H9 (cell line): ENCODE data around the gene ZFYVE28. TPM values are rescaled to one million over a fixed set of nuclear protein-coding genes. Genes with fewer than 3 reads are reported as not detected.

ENCODE experiments used
- DNase-seq: peaks from one replicate; pipeline ENCODE4 v3.0.0-alpha.2; 2017
- H2AFZ ChIP-seq: one replicate; pipeline ENCODE4 v1.6.1; 2013; ENCODE audit warnings: mild to moderate bottlenecking, low read length, control low read depth, moderate library complexity
- H2AK5ac ChIP-seq: 2 replicates; pipeline ENCODE4 v1.6.1; 2013; ENCODE audit warnings: low read length, control low read depth, mixed read lengths; ENCODE audit not compliant: insufficient read length
- H2BK120ac ChIP-seq: one replicate; pipeline ENCODE4 v1.6.1; 2013; ENCODE audit warnings: low read depth, mild to moderate bottlenecking, low read length, control low read depth, inconsistent platforms; ENCODE audit not compliant: poor library complexity, severe bottlenecking
- H2BK12ac ChIP-seq: 2 replicates; pipeline ENCODE4 v1.6.1; 2013; ENCODE audit warnings: low read length, control low read depth, mixed read lengths, low read depth; ENCODE audit not compliant: insufficient read length
- H2BK15ac ChIP-seq: 2 replicates; pipeline ENCODE4 v1.6.1; 2013; ENCODE audit warnings: low read depth, low read length, control low read depth
- H2BK20ac ChIP-seq: one replicate; pipeline ENCODE4 v1.6.1; 2013; ENCODE audit warnings: low read depth, mild to moderate bottlenecking, low read length, control low read depth, inconsistent platforms; ENCODE audit not compliant: poor library complexity, severe bottlenecking
- H2BK5ac ChIP-seq: 2 replicates; pipeline ENCODE4 v1.6.1; 2013; ENCODE audit warnings: low read length, control low read depth, mixed read lengths; ENCODE audit not compliant: insufficient read length
- H3K14ac ChIP-seq: 2 replicates; pipeline ENCODE4 v1.6.1; 2013; ENCODE audit warnings: low read length, control low read depth; ENCODE audit not compliant: insufficient read depth
- H3K18ac ChIP-seq: 2 replicates; pipeline ENCODE4 v1.6.1; 2013; ENCODE audit warnings: low read depth, mild to moderate bottlenecking, mixed read lengths, low read length, control low read depth; ENCODE audit not compliant: insufficient read length
- H3K23ac ChIP-seq: 2 replicates; pipeline ENCODE4 v1.6.1; 2013; ENCODE audit warnings: low read length, control low read depth, mixed read lengths, low read depth; ENCODE audit not compliant: insufficient read length
- H3K23me2 ChIP-seq: 2 replicates; pipeline ENCODE4 v1.6.1; 2013; ENCODE audit warnings: low read depth, mild to moderate bottlenecking, mixed read lengths, low read length, control low read depth; ENCODE audit not compliant: insufficient read length, poor library complexity, severe bottlenecking
- H3K27ac ChIP-seq: 2 replicates; pipeline ENCODE4 v1.5.1; 2013; ENCODE audit warnings: low read length, control low read depth, mixed read lengths, low read depth; ENCODE audit not compliant: insufficient read length
- H3K27me3 ChIP-seq: 2 replicates; pipeline ENCODE4 v1.6.1; 2013; ENCODE audit warnings: low read length, control low read depth, inconsistent platforms; ENCODE audit not compliant: insufficient read depth
- H3K4ac ChIP-seq: 2 replicates; pipeline ENCODE4 v1.6.1; 2013; ENCODE audit warnings: low read depth, mild to moderate bottlenecking, control low read depth, inconsistent platforms, low read length, moderate library complexity
- H3K4me1 ChIP-seq: 2 replicates; pipeline ENCODE4 v1.6.1; 2013; ENCODE audit warnings: low read length, control low read depth, inconsistent platforms; ENCODE audit not compliant: insufficient read depth
- H3K4me2 ChIP-seq: 2 replicates; pipeline ENCODE4 v1.6.1; 2013; ENCODE audit warnings: low read length, control low read depth, mixed read lengths; ENCODE audit not compliant: insufficient read length, insufficient read depth
- H3K56ac ChIP-seq: 2 replicates; pipeline ENCODE4 v1.6.1; 2013; ENCODE audit warnings: low read depth, mild to moderate bottlenecking, mixed read lengths, low read length, control low read depth; ENCODE audit not compliant: insufficient read length
- H3K79me1 ChIP-seq: 2 replicates; pipeline ENCODE4 v1.6.1; 2013; ENCODE audit warnings: low read depth, mild to moderate bottlenecking, moderate library complexity, low read length, control low read depth, inconsistent platforms; ENCODE audit not compliant: insufficient read depth, poor library complexity, severe bottlenecking
- H3K79me2 ChIP-seq: 2 replicates; pipeline ENCODE4 v1.6.1; 2013; ENCODE audit warnings: low read length, control low read depth, inconsistent platforms; ENCODE audit not compliant: insufficient read depth
- H3K9ac ChIP-seq: 2 replicates; pipeline ENCODE4 v1.6.1; 2013; ENCODE audit warnings: low read length, control low read depth, mixed read lengths; ENCODE audit not compliant: insufficient read length; ENCODE audit errors: extremely low read depth
- H3K9me3 ChIP-seq: one replicate; pipeline ENCODE4 v1.6.1; 2013; ENCODE audit warnings: low read depth, low read length, inconsistent platforms; ENCODE audit not compliant: control insufficient read depth
- H3T11ph ChIP-seq: one replicate; pipeline ENCODE4 v1.6.1; 2013; ENCODE audit warnings: mild to moderate bottlenecking, low read length, control low read depth, inconsistent platforms
- H4K20me1 ChIP-seq: one replicate; pipeline ENCODE4 v1.6.1; 2013; ENCODE audit not compliant: control insufficient read depth, insufficient read length, insufficient read depth
- H4K5ac ChIP-seq: 2 replicates; pipeline ENCODE4 v1.6.1; 2013; ENCODE audit warnings: low read depth, mild to moderate bottlenecking, mixed read lengths, low read length, control low read depth; ENCODE audit not compliant: insufficient read length
- H4K8ac ChIP-seq: replicated peaks from 2 replicates; pipeline ENCODE4 v1.6.1; 2013; ENCODE audit warnings: low read length, control low read depth, mixed read lengths, low read depth; ENCODE audit not compliant: insufficient read length
- H4K91ac ChIP-seq: 2 replicates; pipeline ENCODE4 v1.6.1; 2013; ENCODE audit warnings: low read depth, mild to moderate bottlenecking, moderate library complexity, mixed read lengths, low read length, control low read depth; ENCODE audit not compliant: insufficient read length
- H3K27ac Mint-ChIP-seq, 3 experiments: 2 replicates in 2 of 3; 3 replicates in 1 of 3; pipeline ENCODE4 v1.8.0; 2020 to 2021; ENCODE audit warnings: mixed read lengths in 3 of 3, mild to moderate bottlenecking in 1 of 3, moderate library complexity in 1 of 3
- H3K27me3 Mint-ChIP-seq: 2 replicates; pipeline ENCODE4 v1.8.0; 2021; ENCODE audit warnings: low read depth, mild to moderate bottlenecking, moderate library complexity, mixed read lengths
- H3K36me3 Mint-ChIP-seq, 3 experiments: 2 replicates in 2 of 3; 3 replicates in 1 of 3; pipeline ENCODE4 v1.8.0; 2020 to 2021; ENCODE audit warnings: low read depth in 3 of 3, mixed read lengths in 3 of 3; ENCODE audit not compliant: insufficient read depth in 1 of 3
- H3K4me1 Mint-ChIP-seq, 2 experiments: 2 replicates each; pipeline ENCODE4 v1.8.0; 2020; ENCODE audit warnings: mixed read lengths in 2 of 2
- H3K4me3 Mint-ChIP-seq, 2 experiments: 2 replicates in 1 of 2; 3 replicates in 1 of 2; pipeline ENCODE4 v1.8.0; 2020 to 2021; ENCODE audit warnings: mild to moderate bottlenecking in 2 of 2, mixed read lengths in 2 of 2, moderate library complexity in 1 of 2
- H3K9me3 Mint-ChIP-seq, 2 experiments: 2 replicates in 1 of 2; 3 replicates in 1 of 2; pipeline ENCODE4 v1.8.0; 2020; ENCODE audit warnings: mild to moderate bottlenecking in 2 of 2, mixed read lengths in 2 of 2, moderate library complexity in 1 of 2
- CTCF ChIP-seq: fragments of 200-600 bp; sonication (generic); conservative IDR thresholded peaks from 3 replicates; pipeline ENCODE4 v1.8.0; 2021; ENCODE audit warnings: antibody characterized with exemption, mild to moderate bottlenecking
- WGBS: extraction: QIAGEN DNeasy Blood & Tissue Kit; methylation state at CpG from one replicate; pipeline ENCODE4 v1.1.7; 2013; ENCODE audit warnings: missing lambda C conversion rate, low lambda C conversion rate, mixed read lengths; ENCODE audit not compliant: insufficient read length; ENCODE audit errors: extremely low coverage; 5-methylcytosine and 5-hydroxymethylcytosine counted together
- total RNA-seq: library from RNA; stranded (reverse); gene quantifications from 2 replicates; pipeline ENCODE4 v1.2.1, GENCODE V29; 2021

The ZFYVE28 gene
- total RNA-seq, 1 experiment from 2014 or later: 0.98 TPM

- Histone ChIP-seq H4K8ac (no peak overlapping the region), H2BK20ac (no peak overlapping the region), H3K79me1 (no peaks in the 10 kb centered on the region), H3K18ac (no peak overlapping the region), H4K20me1 (no peaks in the 10 kb centered on the region), H3K9ac (no peak overlapping the region), H2BK5ac (no peak overlapping the region), H4K91ac (no peak overlapping the region), H2BK12ac (no peak overlapping the region), H3K9me3 (no peaks in the 10 kb centered on the region), H2AK5ac (no peak overlapping the region), H3K27ac (no peak overlapping the region), H3K56ac (no peak overlapping the region), H4K5ac (no peak overlapping the region), H3K23me2 (no peaks in the 10 kb centered on the region), H3K4me2 (no peak overlapping the region), H3K4ac (no peak overlapping the region), H3K79me2 (no peaks in the 10 kb centered on the region), H3K23ac (no peak overlapping the region), H2BK15ac (no peak overlapping the region), H2BK120ac (no peak overlapping the region), H3K27me3 (no peaks in the 10 kb centered on the region), H3K4me1 (no peaks in the 10 kb centered on the region), H3T11ph (no peak overlapping the region), H3K14ac (no peak overlapping the region), H2AFZ (no peak overlapping the region)
- peaks cover 2% of the 10 kb centered on the region for H3K27me3 Mint-ChIP-seq
- H3K4me3 Mint-ChIP-seq: no peak overlapping the region
- TF ChIP-seq CTCF: no peak
- peaks cover 5 to 12% of the 10 kb centered on the region in 2 experiments for H3K4me1 Mint-ChIP-seq
- no peak for DNase-seq
- no peaks in the 10 kb centered on the region; a peak in 1 of 7 replicates for H3K36me3 Mint-ChIP-seq
- H3K27ac Mint-ChIP-seq: no peak overlapping the region; a peak in 1 of 7 replicates
- H3K9me3 Mint-ChIP-seq: peaks cover 0 to 5% of the 10 kb centered on the region in 2 experiments; a peak in 4 of 5 replicates
- no CpG with 5 or more reads among the region's 19 CpGs for WGBS
Observed at GRCh38 chr4:2330091-2331042, 88.1 kb downstream of the ZFYVE28 start.
